Measurements from ENCODE around the gene TRMT2B.

TRMT2B gene

GRCh38 chrX:100976211-100976610 is 75.7 kb downstream of the TRMT2B start:
- no peak for DNase-seq (ENCODE audit: extremely low read depth, low read depth)
- no peak for TF ChIP-seq CTCF (IDR thresholded peaks at IDR 0.05; ENCODE audit: low read depth, low read length)

- TF ChIP-seq CTCF (IDR thresholded peaks at IDR 0.05; ENCODE audit: low read depth, low read length): no peak
- no peak for DNase-seq (ENCODE audit: extremely low read depth, low read depth)
Measured at GRCh38 chrX:100975212-100975611, 76.7 kb downstream of the TRMT2B start.

- TF ChIP-seq CTCF (IDR thresholded peaks at IDR 0.05; ENCODE audit: low read depth, low read length): no peak
- DNase-seq (ENCODE audit: extremely low read depth, low read depth): no peak
Measured at GRCh38 chrX:100973411-100973810, 78.5 kb downstream of the TRMT2B start.

GRCh38 chrX:100969936-100970335 is 82.0 kb downstream of the TRMT2B start:
- DNase-seq (ENCODE audit: extremely low read depth, low read depth): no peak
- TF ChIP-seq CTCF (IDR thresholded peaks at IDR 0.05; ENCODE audit: low read depth, low read length): no peak

- no peak for DNase-seq (ENCODE audit: extremely low read depth, low read depth)
- TF ChIP-seq CTCF (IDR thresholded peaks at IDR 0.05; ENCODE audit: low read depth, low read length): no peak
Measured at GRCh38 chrX:100969408-100969807, 82.5 kb downstream of the TRMT2B start, which contains the start of gene ARL13A. ARL13A (plus strand) TSS chrX:100969708; CDS start chrX:100973690, 3,982 bp downstream.

GRCh38 chrX:100964362-100964761 is 87.5 kb downstream of the TRMT2B start:
- DNase-seq (ENCODE audit: extremely low read depth, low read depth): no peak
- TF ChIP-seq CTCF (IDR thresholded peaks at IDR 0.05; ENCODE audit: low read depth, low read length): no peak

- no peak for TF ChIP-seq CTCF (IDR thresholded peaks at IDR 0.05; ENCODE audit: low read depth, low read length)
- no peak for DNase-seq (ENCODE audit: extremely low read depth, low read depth)
Measured at GRCh38 chrX:100962811-100963210, 89.1 kb downstream of the TRMT2B start.

All from AG09319 (cell line).